Fibroblast of lung (primary cell): ENCODE results near the gene DNAJC8.

Experiments used
- CTCF ChIP-seq, 2 donors: IDR thresholded peaks in 1 of 2; conservative IDR thresholded peaks in 1 of 2; 1 replicate in 1 of 2; 2 replicates in 1 of 2; pipeline ENCODE4 v1.5.1; 2011 to 2012; ENCODE audit warnings: low read length in 2 of 2, control low read depth in 1 of 2, inconsistent platforms in 1 of 2, low read depth in 1 of 2, mild to moderate bottlenecking in 1 of 2
- EZH2 ChIP-seq: IDR thresholded peaks from 2 replicates; pipeline ENCODE4 v1.5.1; 2012; ENCODE audit warnings: low read length, control low read depth, mild to moderate bottlenecking; ENCODE audit errors: missing control alignments

DNA sequence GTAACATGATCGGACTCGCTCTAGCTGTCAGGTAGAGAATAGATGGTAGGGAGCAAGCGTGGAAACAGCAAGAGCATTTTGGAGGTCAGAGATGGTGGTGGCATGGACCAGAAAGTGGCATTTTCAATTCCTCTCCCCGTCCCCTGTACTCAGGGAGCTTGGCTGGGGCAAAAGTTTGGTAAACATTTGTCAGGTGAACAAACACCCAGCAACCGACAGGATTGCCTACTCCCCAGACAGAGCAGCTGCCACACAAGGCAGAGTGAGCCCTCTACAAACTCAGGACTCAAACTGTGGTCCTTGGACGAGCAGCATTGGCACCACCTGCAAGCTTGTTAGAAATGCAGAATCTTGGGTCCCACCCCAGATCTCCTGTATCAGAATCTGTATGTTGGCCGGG, 70.7 kb downstream of the DNAJC8 start:
- TF ChIP-seq CTCF (conservative IDR thresholded peaks at IDR 0.05 in 1 of 2, IDR thresholded peaks at IDR 0.05 in 1 of 2; ENCODE audit: low read depth in 1 of 2, low read length in 2 of 2): no peak
- TF ChIP-seq EZH2: no peak
